ENCODE measurements around the gene SIAH3.

SIAH3 gene

GRCh38 chr13:45895881-45896280, 44.3 kb upstream of the SIAH3 start:
- no peaks in the 10 kb centered on the region for H3K9me2 ChIP-seq (replicated peaks; ENCODE audit: control insufficient read depth, low read length)
- no peaks in the 10 kb centered on the region for H3K27me3 ChIP-seq (ENCODE audit: control insufficient read depth, low read length)
- H3K9me3 ChIP-seq (ENCODE audit: control insufficient read depth, insufficient read depth, low read length): no peaks in the 10 kb centered on the region
- no peak overlapping the region for H3K4me2 ChIP-seq (ENCODE audit: low read length)
- H4K20me1 ChIP-seq (ENCODE audit: control insufficient read depth, insufficient read depth, low read depth, low read length): no peaks in the 10 kb centered on the region
- H3K4me3 ChIP-seq (ENCODE audit: low read length): no peak overlapping the region
- H3K27ac ChIP-seq (ENCODE audit: low read depth, low read length): no peak overlapping the region
- H3K4me1 ChIP-seq (ENCODE audit: control insufficient read depth, low read length): no peaks in the 10 kb centered on the region
- H3F3A ChIP-seq (ENCODE audit: control insufficient read depth, insufficient read depth): no peaks in the 10 kb centered on the region
- H3K36me3 ChIP-seq (ENCODE audit: control insufficient read depth, low read length): no peaks in the 10 kb centered on the region
- TF ChIP-seq EZH2phosphoT487 (IDR thresholded peaks at IDR 0.05; ENCODE audit: borderline replicate concordance, low read length): no peak
- no peak for TF ChIP-seq CTCF (IDR thresholded peaks at IDR 0.05; ENCODE audit: low read depth, low read length, poor library complexity, severe bottlenecking)
- no peaks in the 10 kb centered on the region for H3K79me2 ChIP-seq (ENCODE audit: control insufficient read depth, low read length)

- no peaks in the 10 kb centered on the region for H3K79me2 ChIP-seq (ENCODE audit: control insufficient read depth, low read length)
- TF ChIP-seq EZH2phosphoT487 (IDR thresholded peaks at IDR 0.05; ENCODE audit: borderline replicate concordance, low read length): no peak
- no peak for TF ChIP-seq CTCF (IDR thresholded peaks at IDR 0.05; ENCODE audit: low read depth, low read length, poor library complexity, severe bottlenecking)
- peaks cover 4% of the 10 kb centered on the region; the same call in 1 of the 2 replicates for H3K27me3 ChIP-seq (ENCODE audit: control insufficient read depth, low read length)
- H3K9me2 ChIP-seq (replicated peaks; ENCODE audit: control insufficient read depth, low read length): no peaks in the 10 kb centered on the region
- H3K9me3 ChIP-seq (ENCODE audit: control insufficient read depth, insufficient read depth, low read length): no peaks in the 10 kb centered on the region
- H3K4me3 ChIP-seq (ENCODE audit: low read length): no peak overlapping the region
- no peaks in the 10 kb centered on the region for H3K4me1 ChIP-seq (ENCODE audit: control insufficient read depth, low read length)
- no peaks in the 10 kb centered on the region for H3F3A ChIP-seq (ENCODE audit: control insufficient read depth, insufficient read depth)
- no peaks in the 10 kb centered on the region for H4K20me1 ChIP-seq (ENCODE audit: control insufficient read depth, insufficient read depth, low read depth, low read length)
- no peaks in the 10 kb centered on the region for H3K36me3 ChIP-seq (ENCODE audit: control insufficient read depth, low read length)
- H3K27ac ChIP-seq (ENCODE audit: low read depth, low read length): no peak overlapping the region
- no peak overlapping the region for H3K4me2 ChIP-seq (ENCODE audit: low read length)
Observed at GRCh38 chr13:45892513-45892912, 41.0 kb upstream of the SIAH3 start.

DNA sequence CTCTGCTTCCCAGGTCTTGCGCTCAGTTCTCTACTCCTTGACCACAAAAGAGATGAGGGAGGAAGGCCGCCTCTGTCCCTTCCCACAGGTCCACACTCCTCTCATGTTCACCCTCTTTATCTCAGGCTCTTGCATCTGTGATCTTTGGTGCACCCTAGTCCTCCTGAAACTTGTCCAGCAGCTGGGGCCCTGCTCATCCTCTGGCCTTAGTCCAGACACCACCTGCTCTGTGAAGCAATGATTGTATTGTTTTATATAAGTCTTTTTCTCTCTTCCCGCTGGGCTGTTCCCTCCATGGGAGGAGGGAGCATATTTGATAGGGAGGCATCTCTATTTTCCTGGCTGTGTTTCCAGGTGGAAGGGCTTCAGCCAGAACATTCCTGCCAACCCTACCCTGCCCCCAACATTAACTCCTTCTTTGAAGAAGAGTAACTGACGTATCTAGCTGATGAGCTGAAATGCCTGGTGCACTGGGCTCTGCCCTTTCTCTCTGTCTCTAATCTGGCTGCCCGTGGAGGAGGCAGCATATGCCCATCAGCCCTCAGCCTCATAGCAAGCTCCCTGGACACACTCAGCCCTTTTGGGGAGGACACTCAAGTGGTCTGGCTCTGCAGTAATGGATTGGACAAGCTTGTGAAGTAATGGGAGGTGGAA, 38.2 kb upstream of the SIAH3 start:
- TF ChIP-seq EZH2phosphoT487 (IDR thresholded peaks at IDR 0.05; ENCODE audit: borderline replicate concordance, low read length): no peak
- TF ChIP-seq CTCF (IDR thresholded peaks at IDR 0.05; ENCODE audit: low read depth, low read length, poor library complexity, severe bottlenecking): no peak
- H3K79me2 ChIP-seq (ENCODE audit: control insufficient read depth, low read length): no peaks in the 10 kb centered on the region
- no peak overlapping the region for H3K4me2 ChIP-seq (ENCODE audit: low read length)
- H3K27me3 ChIP-seq (ENCODE audit: control insufficient read depth, low read length): peaks cover 4% of the 10 kb centered on the region; the same call in 1 of the 2 replicates
- no peaks in the 10 kb centered on the region for H3K9me3 ChIP-seq (ENCODE audit: control insufficient read depth, insufficient read depth, low read length)
- no peak overlapping the region for H3K27ac ChIP-seq (ENCODE audit: low read depth, low read length)
- no peaks in the 10 kb centered on the region for H4K20me1 ChIP-seq (ENCODE audit: control insufficient read depth, insufficient read depth, low read depth, low read length)
- no peaks in the 10 kb centered on the region for H3F3A ChIP-seq (ENCODE audit: control insufficient read depth, insufficient read depth)
- no peaks in the 10 kb centered on the region for H3K9me2 ChIP-seq (replicated peaks; ENCODE audit: control insufficient read depth, low read length)
- H3K4me3 ChIP-seq (ENCODE audit: low read length): no peak overlapping the region
- H3K36me3 ChIP-seq (ENCODE audit: control insufficient read depth, low read length): no peaks in the 10 kb centered on the region
- H3K4me1 ChIP-seq (ENCODE audit: control insufficient read depth, low read length): no peaks in the 10 kb centered on the region
